Kidney (tissue), 14 donors: ENCODE results near the gene ARHGEF26. TPM values are rescaled to one million over a fixed set of nuclear protein-coding genes. Genes with fewer than 3 reads are reported as not detected.

Experiments used
- DNase-seq, 5 donors: peaks; one replicate each; pipeline ENCODE4 v3.0.0-alpha.2; 2013 to 2020
- FAIRE-seq: peaks from 2 replicates; lab custom pipeline; 2012; peaks lifted over from hg19 to GRCh38; lab: Jason Lieb, UNC
- H3K27ac ChIP-seq, 2 donors: one replicate each; pipeline ENCODE4 v1.7.0; 2013; ENCODE audit warnings: low read depth in 2 of 2, low read length in 2 of 2, inconsistent platforms in 1 of 2
- H3K27me3 ChIP-seq: one replicate; pipeline ENCODE4 v1.7.1; 2013; ENCODE audit warnings: low read length, inconsistent platforms; ENCODE audit not compliant: control insufficient read depth, insufficient read depth
- H3K36me3 ChIP-seq, 3 donors: one replicate each; pipeline versions ENCODE4 v1.7.0 to v1.7.1; 2013; ENCODE audit warnings: low read length in 3 of 3, control low read depth in 1 of 3, inconsistent platforms in 1 of 3; ENCODE audit not compliant: insufficient read depth in 3 of 3, control insufficient read depth in 2 of 3
- H3K4me1 ChIP-seq, 3 donors: one replicate each; pipeline versions ENCODE4 v1.7.0 to v1.7.1; 2013; ENCODE audit warnings: low read length in 3 of 3, inconsistent platforms in 1 of 3, low read depth in 1 of 3; ENCODE audit not compliant: control insufficient read depth in 2 of 3, insufficient read depth in 2 of 3
- H3K4me3 ChIP-seq, 3 donors: one replicate each; pipeline versions ENCODE4 v1.7.0 to v1.8.1; 2013; ENCODE audit warnings: low read length in 3 of 3, control low read depth in 1 of 3, inconsistent platforms in 1 of 3
- H3K9ac ChIP-seq, 3 donors: one replicate each; pipeline versions ENCODE4 v1.7.0 to v1.7.1; 2013; ENCODE audit warnings: low read length in 3 of 3, control low read depth in 1 of 3, inconsistent platforms in 1 of 3
- H3K9me3 ChIP-seq, 3 donors: one replicate each; pipeline versions ENCODE4 v1.7.0 to v1.7.1; 2013; ENCODE audit warnings: low read length in 3 of 3, control low read depth in 1 of 3, inconsistent platforms in 1 of 3; ENCODE audit not compliant: control insufficient read depth in 2 of 3, insufficient read depth in 1 of 3
- intact Hi-C: fragments of 100-400 bp; cut with DNase I; formaldehyde crosslinking; loops from one replicate; pipeline ENCODE4 v1.11.1; 2022
- polyA plus RNA-seq: library from polyadenylated mRNA; stranded (reverse); fragments of 350-450 nt; fragmentation: Illumina TruSeq; extraction: RNeasy Lipid Tissue Mini Kit (QIAGEN cat#74804); gene quantifications from one replicate; pipeline ENCODE4 v1.2.3, GENCODE V29; 2014; ENCODE audit warnings: low read depth, low replicate concordance; ENCODE audit not compliant: insufficient read depth
- total RNA-seq: library from RNA; stranded (reverse); fragmentation: NEBNext Ultra II Directional; extraction: Animal tissue kit (Norgen Biotek cat#: 25700); gene quantifications from one replicate; pipeline ENCODE4 v1.2.1, GENCODE V29; 2021
- TF ChIP-seq, protein P1 (sequence below): IDR thresholded peaks from 3 replicates; pipeline ENCODE4 v1.5.1; 2012; ENCODE audit warnings: mild to moderate bottlenecking, moderate library complexity, borderline replicate concordance; ENCODE audit not compliant: insufficient read depth; ENCODE audit errors: extremely low read depth
- donor health status: control.
- donor health status: control.
- donor health status: control.
- donor health status: control.
- donor health status: control.
- donor health status: DM: yes; HTN: yes; CAD: no.
- donor health status: Normal renal cell carcinoma (clear cell type).

Gene ARHGEF26
- total and polyA plus RNA-seq, 2 donors from 2014 or later, result 3.9 to 4.8 TPM

GRCh38 chr3:154149286-154149685, 28.1 kb downstream of the ARHGEF26 start:
- Histone ChIP-seq H3K27ac (no peak overlapping the region), H3K9ac (no peak overlapping the region), H3K4me1 (no peaks in the 10 kb centered on the region), H3K9me3 (no peaks in the 10 kb centered on the region), H3K36me3 (peaks cover 0 to 2% (median 0%) of the 10 kb centered on the region in 3 donors), H3K27me3 (no peaks in the 10 kb centered on the region), H3K4me3 (no peak overlapping the region)
- intact Hi-C loops, result no loop called here
- DNase-seq, result no peak
- TF ChIP-seq, protein P1, sequence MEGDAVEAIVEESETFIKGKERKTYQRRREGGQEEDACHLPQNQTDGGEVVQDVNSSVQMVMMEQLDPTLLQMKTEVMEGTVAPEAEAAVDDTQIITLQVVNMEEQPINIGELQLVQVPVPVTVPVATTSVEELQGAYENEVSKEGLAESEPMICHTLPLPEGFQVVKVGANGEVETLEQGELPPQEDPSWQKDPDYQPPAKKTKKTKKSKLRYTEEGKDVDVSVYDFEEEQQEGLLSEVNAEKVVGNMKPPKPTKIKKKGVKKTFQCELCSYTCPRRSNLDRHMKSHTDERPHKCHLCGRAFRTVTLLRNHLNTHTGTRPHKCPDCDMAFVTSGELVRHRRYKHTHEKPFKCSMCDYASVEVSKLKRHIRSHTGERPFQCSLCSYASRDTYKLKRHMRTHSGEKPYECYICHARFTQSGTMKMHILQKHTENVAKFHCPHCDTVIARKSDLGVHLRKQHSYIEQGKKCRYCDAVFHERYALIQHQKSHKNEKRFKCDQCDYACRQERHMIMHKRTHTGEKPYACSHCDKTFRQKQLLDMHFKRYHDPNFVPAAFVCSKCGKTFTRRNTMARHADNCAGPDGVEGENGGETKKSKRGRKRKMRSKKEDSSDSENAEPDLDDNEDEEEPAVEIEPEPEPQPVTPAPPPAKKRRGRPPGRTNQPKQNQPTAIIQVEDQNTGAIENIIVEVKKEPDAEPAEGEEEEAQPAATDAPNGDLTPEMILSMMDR, result no peak
- no peak for FAIRE-seq

GRCh38 chr3:154151969-154152368, 30.8 kb downstream of the ARHGEF26 start:
- Histone ChIP-seq H3K9me3 (no peaks in the 10 kb centered on the region), H3K36me3 (peaks cover 0 to 2% (median 0%) of the 10 kb centered on the region in 3 donors), H3K9ac (no peak overlapping the region), H3K4me3 (no peak overlapping the region), H3K27ac (no peak overlapping the region), H3K4me1 (no peaks in the 10 kb centered on the region), H3K27me3 (no peaks in the 10 kb centered on the region)
- TF ChIP-seq, protein P1, result no peak
- FAIRE-seq, result no peak
- no peak for DNase-seq
- intact Hi-C loops, result no loop called here

DNA sequence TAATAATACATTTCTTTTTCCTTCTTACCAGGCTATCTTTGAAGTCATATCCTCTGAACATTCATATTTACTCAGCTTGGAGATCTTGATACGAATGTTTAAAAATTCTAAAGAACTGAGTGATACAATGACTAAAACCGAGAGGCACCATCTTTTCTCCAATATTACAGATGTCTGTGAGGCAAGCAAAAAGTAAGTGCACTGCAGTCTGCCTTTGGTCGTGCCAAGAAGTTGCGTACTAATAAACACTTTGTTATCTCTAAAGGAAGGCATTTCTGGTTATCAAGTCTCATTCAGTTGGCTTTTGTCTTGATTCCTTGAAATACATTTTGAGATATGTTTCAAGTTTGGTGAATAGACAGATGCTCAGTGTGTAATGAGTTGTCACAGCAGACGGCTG, 31.6 kb downstream of the ARHGEF26 start:
- TF ChIP-seq, protein P1, result no peak
- Histone ChIP-seq H3K27ac (no peak overlapping the region), H3K4me3 (no peak overlapping the region), H3K4me1 (no peaks in the 10 kb centered on the region), H3K36me3 (peaks cover 0 to 2% (median 0%) of the 10 kb centered on the region in 3 donors), H3K9me3 (no peaks in the 10 kb centered on the region), H3K27me3 (no peaks in the 10 kb centered on the region), H3K9ac (no peak overlapping the region)
- no peak for DNase-seq
- intact Hi-C loops, result no loop called here
- FAIRE-seq, result no peak

- DNase-seq (no peak), FAIRE-seq (no peak)
- no peak overlapping the region for H3K9ac ChIP-seq
- TF ChIP-seq, protein P1, result no peak
- H3K27me3 ChIP-seq, result no peaks in the 10 kb centered on the region
- no peak overlapping the region for H3K27ac ChIP-seq
- no peaks in the 10 kb centered on the region for H3K9me3 ChIP-seq
- no peak overlapping the region for H3K4me3 ChIP-seq
- no peaks in the 10 kb centered on the region for H3K4me1 ChIP-seq
- intact Hi-C loops, result no loop called here
- H3K36me3 ChIP-seq, result peaks cover 0 to 2% (median 0%) of the 10 kb centered on the region in 3 donors
These were observed 35.3 kb downstream of the ARHGEF26 start for GRCh38 chr3:154156530-154156929.
